ENCODE measurements around the gene TRPV5. TPM values are rescaled to one million over a fixed set of nuclear protein-coding genes. Genes with fewer than 3 reads are reported as not detected.

Gene TRPV5
- polyA plus RNA-seq, 1 experiment, result not detected

DNA sequence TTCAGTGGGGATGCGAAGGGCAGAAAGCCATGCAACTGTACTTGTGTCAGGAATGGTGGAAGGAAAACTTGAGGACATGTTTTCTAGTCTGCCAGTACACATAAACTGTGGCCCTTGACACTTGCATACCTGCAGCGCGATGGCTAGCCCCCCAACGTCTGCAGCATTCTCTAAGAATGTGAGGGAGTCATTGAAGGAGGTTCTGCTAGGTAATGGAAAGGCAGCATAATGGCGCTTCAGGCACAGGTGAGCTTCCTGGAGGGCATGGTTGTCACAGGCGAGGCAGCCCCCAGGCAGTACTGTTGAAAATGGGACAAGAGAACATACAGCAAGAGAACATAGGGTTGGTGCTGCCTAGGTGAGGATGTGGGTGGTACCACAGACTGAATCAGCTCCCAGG, 9.2 kb upstream of the TRPV5 start:
- ChIA-PET POLR2A (no interaction called here), CTCF (no interaction called here)
- Histone ChIP-seq H3K9me3 (ENCODE audit: control insufficient read depth, insufficient read depth, low read length) (peaks cover 52% of the 10 kb centered on the region), H3K27me3 (ENCODE audit: control insufficient read depth, insufficient read depth, low read length) (no peaks in the 10 kb centered on the region), H3K4me3 (ENCODE audit: low read depth, low read length) (no peak overlapping the region), H3K27ac (ENCODE audit: low read depth, low read length) (no peak overlapping the region)
- DNase-seq (ENCODE audit: low read depth, low spot score), result no peak
- TF ChIP-seq, protein P1, sequence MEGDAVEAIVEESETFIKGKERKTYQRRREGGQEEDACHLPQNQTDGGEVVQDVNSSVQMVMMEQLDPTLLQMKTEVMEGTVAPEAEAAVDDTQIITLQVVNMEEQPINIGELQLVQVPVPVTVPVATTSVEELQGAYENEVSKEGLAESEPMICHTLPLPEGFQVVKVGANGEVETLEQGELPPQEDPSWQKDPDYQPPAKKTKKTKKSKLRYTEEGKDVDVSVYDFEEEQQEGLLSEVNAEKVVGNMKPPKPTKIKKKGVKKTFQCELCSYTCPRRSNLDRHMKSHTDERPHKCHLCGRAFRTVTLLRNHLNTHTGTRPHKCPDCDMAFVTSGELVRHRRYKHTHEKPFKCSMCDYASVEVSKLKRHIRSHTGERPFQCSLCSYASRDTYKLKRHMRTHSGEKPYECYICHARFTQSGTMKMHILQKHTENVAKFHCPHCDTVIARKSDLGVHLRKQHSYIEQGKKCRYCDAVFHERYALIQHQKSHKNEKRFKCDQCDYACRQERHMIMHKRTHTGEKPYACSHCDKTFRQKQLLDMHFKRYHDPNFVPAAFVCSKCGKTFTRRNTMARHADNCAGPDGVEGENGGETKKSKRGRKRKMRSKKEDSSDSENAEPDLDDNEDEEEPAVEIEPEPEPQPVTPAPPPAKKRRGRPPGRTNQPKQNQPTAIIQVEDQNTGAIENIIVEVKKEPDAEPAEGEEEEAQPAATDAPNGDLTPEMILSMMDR (IDR thresholded peaks at IDR 0.05; ENCODE audit: low read depth, low read length), result no peak

DNA sequence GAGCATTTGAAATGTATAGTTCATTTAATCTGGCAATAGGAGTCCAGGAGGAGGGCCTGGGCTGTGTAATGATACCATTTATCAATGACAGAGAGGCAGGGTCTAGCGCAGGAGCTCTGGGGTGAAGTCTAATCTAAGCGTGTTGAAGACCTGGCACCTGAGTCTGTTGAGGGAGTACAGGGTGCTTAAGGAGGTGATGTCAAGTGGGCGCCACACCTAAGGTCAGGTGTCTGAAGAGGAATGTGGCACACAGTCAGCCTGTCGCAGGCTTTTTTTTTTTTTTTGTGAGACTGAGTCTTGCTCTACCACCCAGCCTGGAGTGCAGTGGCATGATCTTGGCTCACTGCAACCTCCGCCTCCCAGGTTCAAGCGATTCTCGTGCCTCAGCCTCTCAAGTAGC, 8.0 kb upstream of the TRPV5 start:
- H3K27me3 ChIP-seq (ENCODE audit: control insufficient read depth, insufficient read depth, low read length), result no peaks in the 10 kb centered on the region
- ChIA-PET POLR2A (no interaction called here), CTCF (no interaction called here)

DNA sequence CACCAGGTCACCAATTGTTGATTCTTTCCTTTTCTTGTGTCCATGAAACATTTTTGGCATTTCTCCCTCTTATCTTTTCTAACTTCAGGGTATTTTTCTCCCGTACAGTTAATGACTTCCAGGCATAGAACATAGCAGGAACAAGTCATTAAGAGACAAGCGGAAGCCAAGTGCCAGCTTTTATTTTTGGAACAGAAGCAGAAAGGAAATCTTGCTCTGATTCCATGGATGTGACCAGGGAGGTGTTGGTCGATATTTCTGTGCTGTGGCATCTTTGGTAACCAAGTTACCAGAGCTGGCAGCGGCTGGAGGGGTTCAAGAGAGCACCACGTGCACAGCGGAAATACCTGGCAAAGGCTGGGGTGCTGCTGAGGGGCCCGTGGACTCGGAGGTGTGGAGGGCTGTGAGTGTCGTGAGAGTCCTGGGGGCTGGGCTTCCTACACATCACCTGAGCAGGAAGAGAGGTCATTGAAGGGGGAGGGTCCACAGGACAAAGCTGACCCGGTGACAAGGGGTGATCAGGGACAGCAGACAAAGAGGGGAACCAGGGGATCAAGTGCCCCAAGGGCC, 7.5 kb upstream of the TRPV5 start:
- Histone ChIP-seq H3K27me3 (ENCODE audit: control insufficient read depth, insufficient read depth, low read length) (no peaks in the 10 kb centered on the region), H3K4me3 (ENCODE audit: low read depth, low read length) (no peak overlapping the region), H3K9me3 (ENCODE audit: control insufficient read depth, insufficient read depth, low read length) (peaks cover 56% of the 10 kb centered on the region), H3K27ac (ENCODE audit: low read depth, low read length) (no peak overlapping the region)
- CTCF ChIA-PET, result no interaction called here
- DNase-seq (ENCODE audit: low read depth, low spot score), result no peak
- TF ChIP-seq, protein P1 (IDR thresholded peaks at IDR 0.05; ENCODE audit: low read depth, low read length), result no peak
- POLR2A ChIA-PET, result no interaction called here

More for the DNA sequence above, 8.0 kb upstream of the TRPV5 start:
- TF ChIP-seq, protein P1 (IDR thresholded peaks at IDR 0.05; ENCODE audit: low read depth, low read length), result no peak
- Histone ChIP-seq H3K9me3 (ENCODE audit: control insufficient read depth, insufficient read depth, low read length) (peaks cover 53% of the 10 kb centered on the region), H3K4me3 (ENCODE audit: low read depth, low read length) (no peak overlapping the region), H3K27ac (ENCODE audit: low read depth, low read length) (no peak overlapping the region)
- DNase-seq (ENCODE audit: low read depth, low spot score), result no peak

DNA sequence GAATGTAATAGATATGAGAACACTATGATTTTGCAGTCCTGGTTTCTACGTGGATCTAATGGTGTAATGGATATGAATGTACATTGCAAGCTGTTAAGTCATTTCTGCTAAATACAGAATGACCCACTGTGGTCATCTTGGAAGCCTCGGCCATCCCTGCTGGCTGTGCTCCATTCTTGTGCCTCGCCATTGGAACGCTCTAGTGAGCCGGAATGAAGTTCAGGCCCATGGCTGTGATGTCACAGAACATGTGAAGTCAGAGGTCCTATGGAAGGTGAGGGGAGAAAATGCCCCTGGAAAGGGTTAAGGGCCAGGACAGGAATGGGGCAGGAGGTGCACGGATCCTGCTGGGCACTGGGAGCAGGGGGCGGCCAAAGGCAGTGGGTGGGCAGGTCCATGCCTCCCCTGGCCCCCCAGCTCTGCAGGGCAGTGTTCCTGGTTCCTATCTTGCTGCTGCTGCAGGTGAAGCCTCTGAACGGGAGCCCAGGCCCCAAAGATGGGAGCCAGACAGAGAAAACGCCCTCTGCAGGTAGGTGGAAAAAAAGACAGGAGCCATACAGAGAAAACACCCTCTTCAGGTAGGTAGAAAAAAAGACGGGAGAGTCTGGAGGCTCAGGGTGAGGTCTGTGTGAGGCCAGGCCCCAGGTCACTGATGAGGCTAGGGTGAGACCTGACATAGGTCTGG, 5.8 kb upstream of the TRPV5 start, which contains the start of gene LLCFC1:
LLCFC1 (plus strand) TSS at position 259 of the 685 bp plus-strand sequence; CDS start at position 397, 138 bp downstream.
- ChIA-PET CTCF (no interaction called here), POLR2A (no interaction called here)
- DNase-seq (ENCODE audit: low read depth, low spot score), result no peak
- no peak within 1 kb of the TSS for H3K27ac ChIP-seq (ENCODE audit: low read depth, low read length)
- no peaks in the 10 kb centered on the region for H3K27me3 ChIP-seq (ENCODE audit: control insufficient read depth, insufficient read depth, low read length)
- no peak within 1 kb of the TSS for H3K4me3 ChIP-seq (ENCODE audit: low read depth, low read length)
- TF ChIP-seq, protein P1 (IDR thresholded peaks at IDR 0.05; ENCODE audit: low read depth, low read length), result no peak
- peaks cover 47% of the 10 kb centered on the region for H3K9me3 ChIP-seq (ENCODE audit: control insufficient read depth, insufficient read depth, low read length)

DNA sequence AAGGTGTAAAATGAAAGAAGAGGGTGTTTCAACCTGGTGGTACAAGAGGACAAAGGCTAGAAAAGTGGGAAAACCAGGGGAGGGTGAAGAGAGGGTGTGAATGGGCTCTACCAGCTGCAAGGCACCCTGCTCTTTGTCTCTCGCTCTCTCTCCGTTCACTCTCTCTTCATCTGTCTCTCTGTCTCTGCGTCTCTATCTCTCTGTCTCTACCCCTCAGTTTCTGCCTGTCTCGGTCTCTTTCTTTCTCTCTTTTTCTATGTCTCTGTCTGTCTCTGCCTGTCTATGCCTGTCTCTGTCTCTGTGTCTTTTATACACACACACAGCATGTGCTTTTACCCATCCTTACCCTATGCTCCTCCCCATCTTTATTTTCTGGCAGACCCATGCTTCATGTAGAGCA, 5.1 kb upstream of the TRPV5 start:
- no peaks in the 10 kb centered on the region for H3K27me3 ChIP-seq (ENCODE audit: control insufficient read depth, insufficient read depth, low read length)
- H3K27ac ChIP-seq (ENCODE audit: low read depth, low read length), result no peak overlapping the region
- DNase-seq (ENCODE audit: low read depth, low spot score), result no peak
- ChIA-PET CTCF (no interaction called here), POLR2A (no interaction called here)
- peaks cover 45% of the 10 kb centered on the region for H3K9me3 ChIP-seq (ENCODE audit: control insufficient read depth, insufficient read depth, low read length)
- no peak overlapping the region for H3K4me3 ChIP-seq (ENCODE audit: low read depth, low read length)
- TF ChIP-seq, protein P1 (IDR thresholded peaks at IDR 0.05; ENCODE audit: low read depth, low read length), result no peak

All from AG04450 (cell line).